Islet precursor cell (in vitro differentiated cells): ENCODE data around the gene UBE3A.
A peak's percentile ranks its signal among the peaks of the same experiment; 100 is the strongest.
"Not testable (repeated sequence)": the region's sequence is repeated elsewhere in the genome, so short reads cannot be mapped to it uniquely, and the experiment has no call there.

Source experiments
- DNase-seq: peaks from one replicate; pipeline ENCODE4 v3.0.0-alpha.2; 2018

UBE3A gene

GRCh38 chr15:25437777-25438600 is 835 bp downstream of the UBE3A start:
- DNase-seq = peak; percentile 82

DNA sequence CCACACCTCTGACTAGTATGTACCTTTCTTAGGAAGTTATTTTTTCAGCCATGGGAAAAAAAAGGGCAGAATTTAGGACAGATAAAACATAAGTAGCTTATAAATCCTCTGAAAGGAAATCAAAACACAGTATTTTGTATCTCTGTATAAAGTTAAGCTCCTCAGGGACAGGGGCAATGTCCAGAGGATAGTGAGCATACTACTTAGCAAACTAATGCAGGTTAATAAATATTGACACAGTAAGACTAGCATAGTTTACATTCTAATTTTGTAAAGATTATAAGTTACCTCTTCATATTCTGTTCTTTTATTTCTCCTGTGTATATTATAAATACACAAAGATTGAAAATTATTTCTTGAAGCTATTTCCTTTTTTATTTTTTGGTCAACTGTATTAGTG is 2.1 kb downstream of the UBE3A start:
- DNase-seq = no peak

DNA sequence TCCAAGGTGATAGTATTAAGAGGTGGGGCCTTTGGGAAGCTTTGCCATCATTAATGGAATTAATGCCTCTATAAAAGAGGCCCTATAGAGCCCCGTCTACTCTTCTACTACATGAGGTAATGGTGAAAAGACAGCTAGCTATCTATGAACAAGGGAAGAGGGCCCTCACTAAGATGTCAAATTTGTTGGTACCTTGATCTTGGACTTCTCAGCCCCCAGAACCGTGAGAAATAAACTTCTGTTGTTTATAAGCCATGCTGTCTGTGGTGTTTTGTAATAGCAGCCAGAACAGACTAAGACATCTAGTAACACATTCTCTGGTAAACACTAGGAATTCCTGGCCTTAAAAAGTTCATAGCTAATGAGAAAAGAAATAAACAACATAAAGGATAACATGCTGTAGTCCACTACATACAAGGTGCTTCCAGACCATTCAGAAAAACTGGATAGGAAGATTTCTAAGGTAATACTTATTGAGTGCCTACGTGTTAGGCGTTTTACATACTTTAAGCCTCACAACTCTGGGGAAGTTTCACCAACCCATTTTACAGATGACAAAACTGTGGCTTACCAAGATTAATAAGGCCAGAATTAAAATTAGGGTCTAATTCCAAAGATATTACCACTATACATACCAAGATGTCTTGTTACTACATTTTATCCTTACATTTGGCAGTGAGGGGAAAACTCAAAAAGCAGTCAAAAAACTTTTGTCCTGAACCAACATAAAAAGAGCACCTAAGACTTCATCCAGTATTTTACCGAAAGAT is 3.2 kb downstream of the UBE3A start:
- DNase-seq = no peak

- DNase-seq = no peak
Measured at GRCh38 chr15:25433118-25433865, 5.5 kb downstream of the UBE3A start.

DNA sequence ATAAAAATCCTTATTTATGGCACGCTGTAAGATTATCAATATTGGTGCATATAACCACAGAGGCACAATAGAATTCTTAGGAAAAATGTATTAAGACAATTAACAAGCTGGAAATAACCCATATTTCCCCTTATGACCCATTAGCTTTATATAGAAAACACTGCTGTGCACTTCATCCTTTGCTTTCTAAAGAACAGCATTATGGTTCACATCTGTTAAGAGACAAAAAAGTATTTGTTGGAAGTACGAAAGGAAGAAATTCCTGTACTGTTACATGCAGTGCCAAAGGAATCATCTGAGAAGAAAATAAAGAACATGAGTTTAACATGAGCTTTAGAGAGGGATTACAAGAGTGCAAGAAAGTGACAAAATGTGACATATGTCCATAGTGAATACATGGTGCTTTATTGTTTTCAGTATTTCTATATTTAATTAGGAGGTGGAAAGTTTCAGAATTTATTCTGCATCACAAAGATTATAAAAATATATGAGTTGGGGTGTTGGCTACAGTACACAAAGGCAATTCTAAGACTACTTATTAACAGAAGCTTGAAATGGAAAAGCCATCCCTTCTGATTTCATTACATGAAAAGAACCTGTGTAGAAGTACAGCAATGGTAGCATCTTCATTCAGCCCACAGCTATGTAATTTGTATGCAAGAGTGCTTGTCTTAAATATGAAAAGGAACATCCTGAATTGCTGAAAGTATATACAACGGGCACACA is 6.8 kb downstream of the UBE3A start:
- DNase-seq = no peak

DNA sequence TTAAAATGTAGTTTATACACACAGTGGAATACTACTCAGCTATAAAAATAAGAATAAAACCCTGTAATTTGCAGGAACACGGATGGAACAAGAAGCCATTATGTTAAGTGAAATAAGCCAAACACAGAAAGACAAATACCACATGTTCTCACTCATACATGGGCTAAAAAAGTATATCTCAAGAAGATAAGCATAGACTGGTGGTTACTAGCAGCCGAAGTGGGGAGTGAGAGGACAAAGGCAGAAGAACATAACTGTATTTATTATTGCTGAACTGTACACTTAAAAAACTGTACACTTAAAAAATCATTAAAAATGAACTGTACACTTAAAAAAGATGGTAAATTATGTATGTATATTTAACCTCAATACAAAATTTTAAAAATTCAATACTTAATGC is 11.0 kb downstream of the UBE3A start:
- no peak for DNase-seq

DNA sequence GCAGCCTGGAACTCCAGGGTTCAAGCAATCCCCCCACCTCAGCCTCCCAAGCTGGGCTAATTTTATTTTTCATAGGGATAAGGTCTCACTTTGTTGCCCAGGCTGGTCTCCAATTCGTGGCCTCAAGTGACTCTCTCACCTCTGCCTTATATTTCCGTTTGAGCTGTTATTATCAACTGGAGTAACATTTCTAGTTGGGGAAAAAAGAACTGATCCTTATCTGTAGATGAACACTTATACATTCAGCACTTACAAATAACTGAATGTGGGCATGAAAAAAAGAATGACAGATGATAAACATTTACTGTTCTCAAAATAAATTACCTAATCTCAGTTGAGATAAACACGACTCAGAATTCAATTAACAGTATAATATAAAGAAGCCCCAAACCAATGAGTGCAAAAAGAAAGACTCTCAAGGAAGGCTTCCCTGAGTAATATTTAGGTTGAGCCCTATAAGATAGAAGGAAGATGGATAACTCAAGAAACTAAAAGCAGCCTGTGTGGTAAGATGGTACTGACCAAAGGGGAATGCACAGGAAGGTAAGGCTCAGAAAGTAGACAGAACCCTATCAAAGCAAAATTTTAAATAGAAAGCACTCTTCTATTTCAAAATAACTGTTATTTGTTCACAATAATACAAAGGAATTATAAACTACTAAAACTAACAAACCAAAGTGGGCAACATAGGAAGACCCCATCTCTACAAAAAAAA is 11.8 kb downstream of the UBE3A start:
- no peak for DNase-seq

- no peak for DNase-seq
Measured at GRCh38 chr15:25424073-25424472, 14.8 kb downstream of the UBE3A start.

- no peak for DNase-seq
Measured at GRCh38 chr15:25422021-25422420, 16.8 kb downstream of the UBE3A start.

DNA sequence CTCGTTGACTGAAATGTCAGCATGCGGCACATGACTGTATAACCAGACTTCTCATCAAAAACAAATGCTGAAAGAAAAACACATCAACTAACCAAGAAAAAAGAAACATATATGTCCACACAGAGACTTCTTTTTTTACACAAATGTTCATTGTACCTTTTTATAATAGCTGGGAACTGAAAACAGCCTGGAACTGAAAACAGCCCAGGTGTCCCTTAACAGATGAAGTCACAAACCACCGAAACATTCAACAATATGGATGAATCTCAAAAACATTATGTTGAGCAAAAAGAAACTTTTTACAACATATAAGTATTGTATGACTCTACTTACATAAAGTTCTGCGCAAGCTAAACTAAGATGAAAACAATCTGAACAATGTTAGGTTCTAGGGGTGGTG is 20.6 kb downstream of the UBE3A start:
- DNase-seq = no peak

- DNase-seq = no peak
Measured at GRCh38 chr15:25417604-25418003, 21.2 kb downstream of the UBE3A start.

DNA sequence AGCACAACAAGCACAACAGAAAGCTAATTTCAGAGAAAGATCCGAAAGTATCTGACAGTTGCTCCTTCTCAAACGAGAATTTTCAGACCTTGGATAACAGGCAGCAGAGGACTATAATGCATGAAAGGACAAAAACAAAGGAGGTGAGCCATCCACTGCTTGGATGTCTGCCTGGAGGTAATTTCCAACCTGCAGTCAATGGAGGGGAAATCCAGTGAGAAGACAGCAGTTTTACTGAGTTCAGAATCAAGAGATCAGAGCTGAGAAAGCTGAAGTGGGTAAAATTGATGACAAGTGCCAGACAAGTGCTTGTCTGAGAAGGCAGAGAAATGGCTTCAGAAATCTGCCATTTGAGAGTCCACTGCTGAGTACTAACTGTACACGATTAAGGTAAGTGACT is 22.1 kb downstream of the UBE3A start:
- no peak for DNase-seq

- no peak for DNase-seq
Measured at GRCh38 chr15:25415707-25416106, 23.1 kb downstream of the UBE3A start.

DNA sequence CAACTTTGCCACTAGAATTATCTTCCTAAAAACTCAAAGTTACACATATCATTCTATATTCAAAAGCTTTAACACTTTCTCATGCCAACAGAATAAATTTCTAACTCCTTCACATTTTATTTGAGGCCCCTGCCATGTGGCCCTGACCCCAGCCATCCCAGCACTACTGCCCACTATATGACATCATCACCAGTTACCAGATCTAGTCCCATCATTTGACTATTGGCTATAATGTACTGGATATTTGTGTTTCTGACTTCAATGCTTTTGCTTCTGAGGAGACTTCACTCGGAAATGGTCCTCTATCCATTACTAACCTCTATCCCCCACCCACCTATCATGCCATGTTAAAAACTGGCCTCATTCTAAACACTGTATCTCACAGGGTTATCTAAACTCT is 23.6 kb downstream of the UBE3A start:
- no peak for DNase-seq

DNA sequence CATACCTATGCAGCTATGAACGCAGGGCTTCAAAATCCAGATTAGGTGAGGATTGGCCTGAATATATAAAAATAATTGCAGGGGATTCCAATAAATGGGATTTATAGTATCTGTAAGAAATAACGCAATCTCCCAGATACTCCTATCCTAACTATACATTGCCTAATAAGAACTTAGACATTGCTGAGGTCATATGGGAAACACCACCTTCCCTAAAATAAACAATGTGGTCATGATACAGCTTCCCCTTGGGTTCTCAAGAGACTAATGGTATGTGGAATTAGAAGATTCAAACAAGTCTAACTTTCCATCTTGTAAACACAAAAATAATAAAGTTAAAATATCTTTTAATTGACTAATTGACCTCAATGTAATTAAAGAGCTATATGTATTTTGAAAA is 28.2 kb downstream of the UBE3A start:
- no peak for DNase-seq

DNA sequence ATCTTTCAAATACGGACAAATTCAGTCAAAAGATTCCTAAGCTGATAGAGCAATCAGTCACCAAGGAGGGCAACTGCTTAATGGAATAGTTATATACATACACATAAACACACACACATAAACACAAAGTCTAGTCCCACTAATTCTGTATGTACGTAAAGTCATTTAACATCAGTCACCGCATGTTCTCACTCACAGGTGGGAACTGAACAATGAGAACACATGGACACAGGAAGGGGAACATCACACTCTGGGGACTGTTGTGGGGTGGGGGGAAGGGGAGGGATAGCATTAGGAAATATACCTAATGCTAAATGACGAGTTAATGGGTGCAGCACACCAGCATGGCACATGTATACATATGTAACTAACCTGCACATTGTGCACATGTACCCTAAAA is 29.1 kb downstream of the UBE3A start:
- DNase-seq = not testable (repeated sequence)

DNA sequence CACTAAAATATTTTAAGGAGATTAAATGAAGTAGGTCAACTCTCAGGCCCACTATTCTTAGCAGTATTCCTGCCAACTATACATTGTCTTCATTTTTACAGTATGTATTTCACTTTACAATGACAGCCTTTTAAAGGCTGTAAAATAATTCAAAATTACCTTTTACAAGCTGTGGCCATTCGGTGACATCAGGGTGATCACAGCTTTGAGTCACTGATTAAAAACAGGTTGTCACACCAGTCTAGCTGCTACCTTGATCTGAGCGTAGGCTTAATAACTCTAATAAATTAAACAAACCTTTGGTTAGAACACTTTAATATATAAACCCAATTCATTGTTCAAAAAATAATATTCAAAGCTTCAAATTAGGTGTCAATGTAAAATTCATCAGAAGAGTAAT is 29.9 kb downstream of the UBE3A start:
- DNase-seq = no peak

DNA sequence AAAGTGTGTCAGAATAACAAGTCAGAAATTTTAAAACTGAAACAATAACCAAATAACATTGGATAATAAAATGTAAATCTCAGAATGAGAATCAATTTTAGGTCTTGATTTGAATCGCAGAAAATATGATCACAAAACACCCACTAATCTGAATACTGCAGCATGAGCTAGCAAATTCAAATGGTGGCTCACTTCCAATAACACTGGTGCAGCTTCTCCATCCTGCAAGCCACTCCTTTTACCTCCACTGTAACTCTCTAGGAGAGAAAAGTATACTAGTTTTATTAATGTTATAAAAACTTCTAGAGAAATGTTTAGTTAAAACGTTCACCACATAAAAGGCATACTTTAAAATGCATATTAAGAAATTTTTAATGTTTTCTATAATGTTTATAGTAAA is 30.4 kb downstream of the UBE3A start:
- no peak for DNase-seq

- DNase-seq = no peak
Measured at GRCh38 chr15:25407950-25408349, 30.9 kb downstream of the UBE3A start.

DNA sequence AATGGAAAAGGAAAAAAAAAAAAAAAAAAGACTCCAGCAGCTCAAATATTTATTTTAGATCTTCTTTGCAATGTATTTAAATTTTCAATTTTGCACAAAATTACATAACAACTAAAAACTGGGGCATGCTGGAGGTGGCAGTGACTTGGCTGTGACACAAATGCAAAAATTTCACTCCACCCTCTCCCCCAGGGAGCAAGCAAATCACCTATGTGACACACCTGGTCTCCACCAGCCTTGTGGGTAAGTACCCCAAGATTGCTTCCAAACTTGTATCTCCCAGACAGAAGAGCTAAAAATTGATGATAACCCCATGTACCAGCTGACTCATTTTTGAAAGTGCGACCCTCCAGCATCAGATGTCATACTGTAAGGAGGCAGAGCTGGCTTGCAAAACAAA is 32.0 kb downstream of the UBE3A start:
- no peak for DNase-seq

- no peak for DNase-seq
Measured at GRCh38 chr15:25406261-25406660, 32.6 kb downstream of the UBE3A start.

DNA sequence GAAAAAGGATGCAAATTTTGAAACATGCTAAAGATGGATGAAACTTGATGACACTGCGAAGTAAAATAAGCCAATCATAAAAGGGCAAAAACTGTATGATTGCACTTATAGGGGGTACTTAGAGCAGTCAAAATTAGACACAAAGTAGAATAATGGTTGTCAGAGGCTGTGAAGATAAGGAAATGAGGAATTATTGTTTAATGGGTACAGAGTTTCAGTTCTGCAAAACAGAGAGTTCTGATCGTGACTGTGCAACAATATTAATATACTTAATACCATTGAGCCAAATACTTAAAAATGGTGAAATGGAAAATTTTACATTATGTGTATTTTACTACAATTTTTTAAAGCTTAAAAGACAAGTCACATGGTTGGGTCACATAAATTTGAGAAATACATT is 35.1 kb downstream of the UBE3A start:
- DNase-seq = no peak
